ENCODE results near the gene SUCNR1.
"Not testable (repeated sequence)": the region's sequence is repeated elsewhere in the genome, so short reads cannot be mapped to it uniquely, and the experiment has no call there.

SUCNR1 gene

DNA sequence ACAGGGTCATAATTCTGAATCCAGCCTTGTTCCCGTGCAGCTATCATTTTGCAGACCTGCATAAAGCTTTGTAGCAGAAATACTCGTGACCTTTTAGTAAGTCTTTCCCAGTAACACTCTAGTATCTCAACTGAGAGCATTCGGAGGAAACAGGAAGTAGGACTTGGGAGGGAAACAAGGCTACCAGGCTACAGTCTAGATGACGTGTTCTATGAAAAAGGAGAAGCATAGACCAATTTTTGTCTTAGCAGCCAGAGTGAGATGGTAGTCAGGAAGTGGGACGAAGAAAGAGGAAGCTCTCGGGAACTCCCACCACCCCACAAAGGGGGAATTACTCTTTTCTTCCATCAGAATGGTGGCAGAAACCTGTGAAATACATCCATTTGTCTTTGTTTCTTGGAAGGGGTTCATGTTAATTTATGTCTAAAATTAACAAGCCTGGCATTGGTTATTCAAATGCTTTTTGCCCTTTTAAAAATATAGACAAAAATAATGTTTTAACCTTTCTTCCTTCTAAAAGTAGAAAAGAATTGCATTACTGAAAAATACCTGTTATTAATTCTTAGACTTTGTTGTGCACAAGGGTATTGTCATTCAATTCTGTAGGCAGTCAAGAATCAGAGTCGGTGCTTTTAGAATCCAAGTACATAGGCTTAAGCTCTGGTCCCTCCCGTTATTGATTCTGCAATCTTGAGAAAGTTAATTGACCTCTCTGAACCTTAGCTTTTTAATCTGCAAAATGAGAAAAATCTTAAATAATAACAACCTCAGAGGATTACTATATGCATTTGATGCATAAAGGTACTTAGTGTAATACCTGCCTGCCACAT is 1.6 kb upstream of the SUCNR1 start:
- no peak for DNase-seq (ENCODE audit: low read depth in 2 of 2)

DNA sequence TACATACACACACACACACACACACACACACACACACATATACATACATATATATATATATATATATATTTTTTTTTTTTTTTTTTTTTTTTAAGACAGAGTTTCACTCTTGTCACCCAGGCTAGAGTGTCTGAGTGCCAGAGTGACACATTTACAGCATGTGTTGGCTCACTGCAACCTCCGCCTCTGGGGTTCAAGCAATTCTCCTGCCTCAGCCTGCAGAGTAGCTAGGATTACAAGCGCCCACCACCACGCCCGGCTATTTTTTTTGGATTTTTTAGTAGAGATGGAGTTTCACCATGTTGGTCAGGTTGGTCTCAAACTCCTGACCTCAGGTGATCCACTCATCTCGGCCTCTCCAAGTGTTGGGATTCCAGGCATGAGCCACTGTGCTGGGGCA is 636 bp downstream of the SUCNR1 start:
- DNase-seq (ENCODE audit: low read depth in 2 of 2): not testable (repeated sequence)

DNA sequence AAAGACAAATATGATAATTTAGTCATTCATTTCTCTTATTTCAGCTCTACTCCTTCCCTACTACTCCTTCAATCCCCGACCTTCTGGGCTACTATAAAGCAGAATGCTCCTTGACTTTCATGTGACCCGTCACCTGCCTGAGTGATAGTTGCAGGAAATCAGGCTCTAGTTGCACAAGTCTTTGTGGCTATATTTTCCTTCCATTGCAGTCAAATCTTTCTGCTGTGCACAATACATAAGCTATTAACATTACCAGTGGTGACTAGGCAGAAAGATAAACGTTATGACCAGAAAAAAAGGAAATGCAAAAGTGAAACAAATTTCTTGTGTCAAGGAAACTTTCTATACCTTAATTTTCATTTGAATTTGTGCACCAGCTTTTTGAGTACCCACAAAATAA is 2.3 kb downstream of the SUCNR1 start:
- DNase-seq (ENCODE audit: low read depth in 2 of 2): no peak

DNA sequence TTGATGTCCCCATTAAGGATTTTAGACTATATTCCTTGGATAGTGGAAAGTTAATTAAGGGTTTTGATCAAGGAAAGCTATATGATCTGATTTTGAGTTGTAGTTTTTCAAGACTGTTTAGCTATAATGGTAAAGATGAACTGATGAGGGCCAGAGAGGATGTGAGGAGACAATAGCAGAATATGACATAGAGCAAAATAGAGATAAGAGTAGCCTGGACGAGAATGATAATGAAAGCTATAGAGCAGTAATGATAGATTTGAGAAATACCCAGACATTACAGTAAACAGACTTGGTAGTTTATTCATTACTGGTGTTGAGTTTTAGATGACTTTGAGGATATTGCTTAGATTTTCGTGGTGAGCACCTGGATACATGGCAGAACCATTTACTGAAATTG is 3.8 kb downstream of the SUCNR1 start:
- no peak for DNase-seq (ENCODE audit: low read depth in 2 of 2)

DNA sequence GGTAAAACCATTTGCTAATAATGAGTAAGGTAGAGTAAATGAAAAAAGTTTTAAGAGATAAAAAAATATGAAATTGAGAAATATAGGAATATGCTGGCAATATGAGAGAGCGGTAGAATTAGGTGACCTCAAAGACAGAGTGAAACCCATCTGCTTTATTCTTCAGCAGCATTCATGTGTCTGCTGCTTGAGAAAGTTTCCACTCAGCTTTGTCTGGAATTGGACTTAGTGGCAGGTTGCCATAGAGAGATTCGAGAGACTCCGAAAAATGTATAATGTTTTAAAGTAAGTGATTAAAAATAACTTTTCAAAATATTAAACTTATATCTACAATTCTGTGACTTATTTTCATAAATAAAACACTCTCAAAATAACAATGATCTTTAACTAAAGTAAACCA is 5.0 kb downstream of the SUCNR1 start:
- DNase-seq (ENCODE audit: low read depth in 2 of 2): no peak

DNA sequence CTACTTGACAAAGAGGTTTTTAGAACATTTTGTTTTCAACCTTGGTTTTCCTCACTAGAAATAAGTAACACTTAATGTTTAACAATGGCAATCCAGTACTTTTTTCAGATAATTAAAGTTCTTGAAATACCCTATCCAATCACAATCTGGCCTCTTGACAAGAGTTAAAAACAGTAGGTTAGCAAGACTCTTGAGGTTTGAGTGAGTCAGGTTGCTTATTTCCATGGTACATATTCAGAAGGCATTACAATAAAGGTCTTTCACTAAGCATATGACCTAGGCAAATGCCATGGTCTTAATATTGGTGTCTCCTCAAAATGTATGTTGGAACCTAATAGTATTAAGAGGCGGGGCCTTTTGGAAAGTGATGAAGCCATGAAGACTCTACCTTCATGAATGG is 5.6 kb downstream of the SUCNR1 start:
- DNase-seq (ENCODE audit: low read depth in 2 of 2): no peak

DNA sequence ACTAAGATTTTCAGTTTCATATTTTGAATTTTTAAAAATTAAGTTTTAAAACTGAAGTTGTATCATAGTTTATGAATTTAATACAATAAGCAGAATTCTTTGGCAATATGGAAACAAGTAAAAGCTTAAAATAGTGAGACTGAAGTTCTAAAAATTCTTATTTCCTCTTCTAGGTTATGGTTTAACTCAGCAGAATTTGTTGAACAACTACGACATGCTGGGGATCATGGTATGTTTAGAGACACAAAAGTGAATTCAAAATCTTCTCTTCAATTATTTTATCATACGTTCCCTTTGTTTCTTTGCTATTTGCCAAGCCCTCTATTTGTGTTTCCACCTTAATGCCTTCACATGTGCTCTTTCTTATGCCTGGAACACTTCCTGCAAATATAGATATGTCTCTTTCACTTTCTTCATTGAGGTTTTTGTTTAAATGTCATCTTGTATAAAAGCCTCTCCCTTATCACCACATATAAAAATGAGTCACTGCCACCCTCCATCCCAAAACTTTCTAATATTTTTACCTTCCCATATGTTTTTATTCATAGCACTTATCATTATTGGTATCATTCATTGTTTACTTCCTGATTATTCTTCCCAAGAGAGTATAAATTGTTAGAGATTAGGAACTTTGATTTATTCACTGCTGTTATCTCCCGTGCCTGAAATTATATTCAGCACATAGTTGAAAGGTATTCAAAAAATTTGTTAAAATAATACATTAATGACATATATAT is 6.4 kb downstream of the SUCNR1 start:
- DNase-seq (ENCODE audit: low read depth in 2 of 2): no peak

DNA sequence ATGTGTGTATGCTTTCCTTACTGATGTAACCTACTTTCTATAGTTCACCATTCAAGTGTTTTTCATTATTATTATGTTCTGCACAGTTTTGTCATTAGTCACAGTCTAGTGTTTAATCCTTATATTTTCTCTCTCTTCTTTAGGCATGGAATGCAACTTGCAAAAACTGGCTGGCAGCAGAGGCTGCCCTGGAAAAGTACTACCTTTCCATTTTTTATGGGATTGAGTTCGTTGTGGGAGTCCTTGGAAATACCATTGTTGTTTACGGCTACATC is 6.9 kb downstream of the SUCNR1 start:
- DNase-seq (ENCODE audit: low read depth in 2 of 2): no peak

DNA sequence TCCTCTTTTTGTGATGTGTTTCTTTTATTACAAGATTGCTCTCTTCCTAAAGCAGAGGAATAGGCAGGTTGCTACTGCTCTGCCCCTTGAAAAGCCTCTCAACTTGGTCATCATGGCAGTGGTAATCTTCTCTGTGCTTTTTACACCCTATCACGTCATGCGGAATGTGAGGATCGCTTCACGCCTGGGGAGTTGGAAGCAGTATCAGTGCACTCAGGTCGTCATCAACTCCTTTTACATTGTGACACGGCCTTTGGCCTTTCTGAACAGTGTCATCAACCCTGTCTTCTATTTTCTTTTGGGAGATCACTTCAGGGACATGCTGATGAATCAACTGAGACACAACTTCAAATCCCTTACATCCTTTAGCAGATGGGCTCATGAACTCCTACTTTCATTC is 7.7 kb downstream of the SUCNR1 start:
- DNase-seq (ENCODE audit: low read depth in 2 of 2): no peak

DNA sequence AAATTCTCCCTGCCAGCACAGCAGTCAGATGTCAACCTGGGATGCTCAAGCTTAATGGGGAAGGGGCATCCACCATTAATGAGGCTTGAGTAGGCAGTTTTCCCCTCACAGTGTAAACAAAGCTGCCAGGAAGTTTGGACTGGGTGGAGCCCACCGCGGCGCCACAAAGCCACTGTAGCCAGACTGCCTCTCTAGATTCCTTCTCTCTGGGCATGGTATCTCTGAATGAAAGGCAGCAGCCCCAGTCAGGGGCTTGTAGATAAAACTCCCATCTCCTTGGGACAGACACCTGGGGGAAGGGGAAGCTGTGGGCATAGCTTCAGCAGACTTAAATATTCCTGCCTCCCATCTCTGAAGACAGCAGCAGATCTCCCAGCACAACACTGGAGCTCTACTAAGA is 12.0 kb downstream of the SUCNR1 start:
- DNase-seq (ENCODE audit: low read depth in 2 of 2): not testable (repeated sequence)

DNA sequence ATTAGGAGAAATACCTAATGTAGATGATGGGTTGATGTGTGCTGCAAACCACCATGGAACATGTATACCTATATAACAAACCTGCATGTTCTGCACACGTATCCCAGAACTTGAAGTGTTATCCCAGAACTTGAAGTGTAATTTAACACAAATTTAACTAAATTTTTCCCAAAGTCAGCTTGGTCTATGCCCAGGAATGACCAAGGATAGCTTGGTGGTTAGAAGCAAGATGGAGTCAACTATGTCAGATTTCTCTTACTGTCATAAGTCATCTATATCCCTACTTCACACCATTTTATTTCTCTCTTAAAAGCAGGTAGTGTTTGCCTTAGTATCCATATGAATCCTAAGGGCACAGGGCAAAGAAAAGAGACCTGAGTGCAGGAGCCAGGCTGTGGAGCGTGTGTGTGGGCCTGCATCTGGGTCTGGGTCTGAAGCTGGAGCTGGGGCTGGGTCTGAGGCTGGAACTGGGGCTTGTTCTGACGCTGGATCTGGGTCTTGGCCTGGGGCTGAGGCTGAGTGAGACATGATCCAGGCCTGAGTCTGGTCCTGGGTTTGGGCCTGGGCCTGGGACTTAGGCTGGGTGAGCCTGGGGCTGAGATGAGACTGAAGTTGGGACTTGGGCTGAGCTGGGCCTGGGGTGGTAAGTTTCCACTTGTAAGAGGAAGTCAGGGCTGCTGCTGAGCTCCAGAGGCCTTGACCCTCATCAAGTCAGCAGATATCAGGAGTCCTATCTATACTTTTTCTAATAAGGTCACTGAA is 14.2 kb downstream of the SUCNR1 start:
- not testable (repeated sequence) for DNase-seq (ENCODE audit: low read depth in 2 of 2)

DNA sequence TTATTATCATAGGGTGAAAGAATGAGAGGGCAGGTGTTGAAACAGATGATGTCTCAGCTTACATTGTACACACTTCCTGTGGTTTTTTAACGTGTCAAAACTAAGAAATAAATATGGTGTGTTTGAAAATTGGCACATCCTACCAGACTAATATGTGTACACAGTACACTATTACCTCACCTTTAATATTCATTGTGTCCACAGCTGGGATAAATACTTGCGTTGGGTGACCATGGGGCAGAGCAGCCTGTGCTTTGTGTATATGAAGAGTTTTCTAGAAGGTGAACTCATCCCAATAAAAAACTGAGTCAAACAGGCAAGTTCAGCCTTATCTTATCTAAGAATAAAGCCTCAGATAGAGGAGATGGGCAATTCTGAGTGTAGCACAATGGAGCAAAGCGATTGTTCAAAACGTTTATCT is 17.3 kb downstream of the SUCNR1 start:
- no peak for DNase-seq (ENCODE audit: low read depth in 2 of 2)

DNA sequence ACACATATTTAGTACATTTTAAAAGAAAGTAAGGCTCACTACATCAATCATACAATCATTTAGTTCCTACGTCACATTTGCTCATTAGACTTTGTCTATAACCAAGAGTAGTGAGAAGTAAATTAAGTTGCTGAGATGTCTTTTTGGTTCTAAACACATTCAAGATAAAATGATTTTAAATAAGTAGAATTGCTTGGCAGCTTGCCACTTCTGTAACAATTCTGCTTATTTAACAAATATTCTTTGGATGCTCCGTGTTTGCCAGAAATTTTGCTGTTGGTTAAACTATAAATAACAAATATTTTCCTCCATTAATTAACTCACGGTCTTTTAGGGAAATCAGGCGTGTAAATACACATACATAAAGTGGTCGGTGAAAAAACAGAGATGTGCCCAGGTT is 18.3 kb downstream of the SUCNR1 start:
- DNase-seq (ENCODE audit: low read depth in 2 of 2): no peak

DNA sequence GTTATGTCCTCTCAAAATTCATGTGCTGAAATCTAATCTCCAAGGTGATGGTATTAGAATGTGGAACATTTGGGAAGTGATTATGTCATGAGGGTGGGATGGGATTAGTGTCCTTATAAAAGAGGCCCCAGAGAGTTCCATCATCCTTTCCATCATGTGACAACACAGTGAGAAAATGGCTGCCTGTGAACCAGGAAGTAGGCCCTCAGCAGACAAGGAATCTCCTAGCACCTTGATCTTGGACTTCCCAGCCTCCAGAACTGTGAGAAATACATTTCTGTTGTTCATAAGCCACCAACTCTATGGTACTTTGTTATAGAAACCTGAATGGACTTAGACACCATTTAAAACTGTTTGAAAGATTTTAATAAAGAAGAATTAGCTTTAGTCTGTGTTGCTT is 20.8 kb downstream of the SUCNR1 start:
- no peak for DNase-seq (ENCODE audit: low read depth in 2 of 2)

DNA sequence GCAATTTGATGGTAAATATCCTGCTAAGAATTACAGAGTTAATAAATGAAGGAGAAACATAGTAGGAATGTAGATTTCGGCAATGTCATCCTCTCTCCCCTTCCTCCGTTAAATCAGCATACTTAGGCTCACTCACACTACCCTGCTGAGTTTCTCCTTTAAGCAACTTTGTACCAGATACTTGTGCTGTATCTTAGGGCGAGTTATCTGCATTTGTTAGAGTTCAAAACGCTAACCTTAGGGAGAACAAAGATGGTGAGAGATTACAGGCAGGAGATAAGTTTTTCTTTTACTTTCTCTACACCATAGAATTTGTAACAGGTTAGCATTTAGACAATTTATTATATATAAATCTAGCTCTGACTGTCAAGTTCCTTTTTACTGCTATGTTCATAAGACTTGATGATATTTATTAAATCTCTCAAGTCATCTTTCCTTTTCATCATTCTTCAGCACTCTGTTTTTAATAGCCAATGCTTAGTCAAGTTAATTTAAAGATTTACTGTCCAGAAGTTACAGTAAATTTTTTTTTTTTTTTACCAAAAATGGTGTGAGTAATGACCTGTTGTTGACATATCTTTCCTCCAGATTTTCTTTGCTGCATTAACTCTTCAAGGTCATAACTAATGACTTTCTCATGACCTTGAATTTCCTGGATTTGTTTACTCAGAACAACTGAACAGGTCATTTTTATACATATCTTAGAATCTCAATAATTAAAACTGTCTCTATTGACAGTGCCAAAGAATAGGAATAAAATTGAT is 22.2 kb downstream of the SUCNR1 start:
- no peak for DNase-seq (ENCODE audit: low read depth in 2 of 2)

DNA sequence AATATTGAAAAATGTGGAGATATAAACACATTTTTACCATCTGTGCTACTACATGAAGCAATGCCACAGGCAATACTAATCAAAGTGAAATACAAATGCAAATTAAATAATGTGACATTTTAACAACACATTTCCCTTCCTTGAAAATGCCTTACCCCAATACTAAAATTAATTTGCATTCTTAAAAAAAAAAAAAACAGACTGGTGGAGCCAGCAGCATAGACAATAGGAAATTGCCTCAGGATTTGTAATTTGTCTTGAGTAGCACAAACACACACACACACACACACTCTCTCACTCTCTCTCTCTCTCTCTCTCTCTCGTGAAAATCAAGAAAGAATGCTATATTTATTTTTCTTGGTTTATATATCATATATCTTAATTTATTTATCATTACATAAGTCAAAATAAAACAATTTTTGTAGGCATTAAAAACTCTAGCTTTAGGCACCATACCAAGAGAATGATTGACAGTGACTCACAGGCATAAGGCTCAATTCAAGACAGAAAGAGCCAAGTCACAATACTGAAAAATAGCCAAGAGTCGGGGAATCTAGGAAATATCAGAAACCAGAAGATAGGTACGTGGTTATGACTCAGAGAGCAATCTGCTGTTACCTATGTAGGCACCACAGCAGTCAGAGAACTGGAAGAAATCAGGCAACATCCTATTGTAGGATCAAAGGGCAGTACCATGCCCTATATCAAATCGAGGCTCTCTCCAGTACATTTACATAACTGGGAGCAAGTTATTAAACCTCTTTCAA is 23.0 kb downstream of the SUCNR1 start:
- no peak for DNase-seq (ENCODE audit: low read depth in 2 of 2)

DNA sequence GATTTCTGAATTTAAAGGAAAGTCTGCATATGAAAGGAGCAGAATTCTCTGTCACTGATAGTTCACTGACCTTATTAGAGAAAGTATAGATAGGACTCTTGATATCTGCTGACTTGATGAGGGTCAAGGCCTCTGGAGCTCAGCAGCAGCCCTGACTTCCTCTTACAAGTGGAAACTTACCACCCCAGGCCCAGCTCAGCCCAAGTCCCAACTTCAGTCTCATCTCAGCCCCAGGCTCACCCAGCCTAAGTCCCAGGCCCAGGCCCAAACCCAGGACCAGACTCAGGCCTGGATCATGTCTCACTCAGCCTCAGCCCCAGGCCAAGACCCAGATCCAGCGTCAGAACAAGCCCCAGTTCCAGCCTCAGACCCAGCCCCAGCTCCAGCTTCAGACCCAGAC is 24.7 kb downstream of the SUCNR1 start:
- DNase-seq (ENCODE audit: low read depth in 2 of 2): not testable (repeated sequence)

DNA sequence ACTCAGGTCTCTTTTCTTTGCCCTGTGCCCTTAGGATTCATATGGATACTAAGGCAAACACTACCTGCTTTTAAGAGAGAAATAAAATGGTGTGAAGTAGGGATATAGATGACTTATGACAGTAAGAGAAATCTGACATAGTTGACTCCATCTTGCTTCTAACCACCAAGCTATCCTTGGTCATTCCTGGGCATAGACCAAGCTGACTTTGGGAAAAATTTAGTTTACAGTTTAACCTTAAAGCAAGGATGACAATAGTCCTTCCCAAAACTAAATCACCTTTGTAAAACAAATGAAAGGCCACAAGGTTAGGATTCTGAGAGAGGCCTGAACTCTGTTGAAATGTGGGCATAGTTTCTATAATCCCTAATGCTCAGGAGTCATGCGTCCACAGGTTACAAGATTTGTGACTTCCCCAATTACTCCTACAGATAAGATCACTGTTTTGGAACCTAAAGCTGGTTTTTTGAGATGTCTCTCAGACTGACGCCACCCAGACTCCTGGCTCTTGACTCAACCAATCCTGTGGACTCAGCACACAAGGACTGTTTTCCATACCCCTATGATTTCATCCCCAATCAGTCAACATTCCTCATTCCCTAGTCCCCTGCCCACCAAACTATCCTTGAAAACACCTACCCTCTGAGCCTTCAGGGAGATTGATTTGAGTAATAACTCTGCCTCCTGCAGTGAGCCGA is 25.3 kb downstream of the SUCNR1 start:
- not testable (repeated sequence) for DNase-seq (ENCODE audit: low read depth in 2 of 2)

DNA sequence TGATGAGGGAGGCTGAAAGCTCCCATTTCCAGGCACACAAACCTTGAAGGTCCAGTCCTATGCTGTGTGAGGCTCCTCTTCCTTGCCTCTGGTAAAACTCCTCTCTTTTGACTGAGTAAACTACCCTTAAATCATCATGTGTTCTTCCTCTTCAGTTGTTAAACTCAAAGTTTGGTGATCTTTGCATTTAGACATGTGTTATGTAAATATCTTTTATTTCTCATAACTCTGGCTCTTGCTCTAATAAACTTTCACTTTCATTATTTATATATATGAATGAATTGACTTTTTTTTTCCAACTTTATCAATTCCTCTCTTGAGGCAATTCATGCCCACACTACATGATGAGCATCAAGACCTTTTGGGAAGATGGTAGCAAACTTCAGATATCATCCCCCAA is 26.6 kb downstream of the SUCNR1 start:
- no peak for DNase-seq (ENCODE audit: low read depth in 2 of 2)

DNA sequence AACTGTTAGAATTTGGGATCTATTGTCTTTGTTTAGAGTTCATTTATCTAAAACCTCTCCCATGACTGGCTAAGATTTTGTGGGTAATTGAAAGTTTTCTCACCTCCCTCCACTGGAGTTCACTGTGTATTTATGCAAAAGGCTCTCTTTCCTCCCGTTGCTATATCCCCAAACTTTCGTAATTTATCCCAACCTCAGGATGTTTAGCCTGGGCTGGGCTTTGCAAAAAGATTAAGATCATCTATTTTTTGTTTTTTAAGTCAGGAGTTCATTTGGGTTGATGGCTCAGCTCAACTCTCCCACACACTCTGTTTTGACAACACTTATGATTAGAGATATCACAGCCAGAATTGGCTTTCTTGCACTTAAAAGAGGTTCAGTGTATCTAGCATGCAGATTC is 27.0 kb downstream of the SUCNR1 start:
- no peak for DNase-seq (ENCODE audit: low read depth in 2 of 2)

Data from stimulated activated CD4-positive, alpha-beta T cell treated with anti-CD3 and anti-CD28 coated beads, Interleukin-15, amount 100 ng/mL, for 48 hours (primary cell).